ENCODE data around the gene SORCS2. TPM values are rescaled to one million over a fixed set of nuclear protein-coding genes. Genes with fewer than 3 reads are reported as not detected.

SORCS2 gene
- polyA plus RNA-seq, 1 donor (not counting 4 experiments of a cell fraction or from before 2014, with no cell fraction given): 0.09 TPM

- Histone ChIP-seq H3K9me1 (ENCODE audit: control insufficient read depth, extremely low read depth, insufficient read depth, low read length) (no peaks in the 10 kb centered on the region), H3K4me2 (ENCODE audit: control insufficient read depth, extremely low read depth, insufficient read depth, low read depth, low read length) (no peak overlapping the region), H3K27me3 (ENCODE audit: control insufficient read depth, extremely low read depth, insufficient read depth, low read length) (peaks cover 33% of the 10 kb centered on the region), H3K9ac (ENCODE audit: control insufficient read depth, extremely low read depth, insufficient read depth, low read length) (no peak overlapping the region), H3K79me2 (ENCODE audit: control insufficient read depth, insufficient read depth, low read length) (no peaks in the 10 kb centered on the region), H3K27ac (ENCODE audit: control insufficient read depth, insufficient read depth, low read length) (no peak overlapping the region), H3K9me3 (ENCODE audit: control insufficient read depth, low read depth, low read length) (no peaks in the 10 kb centered on the region), H3K4me3 (ENCODE audit: control insufficient read depth in 2 of 3, extremely low read depth in 1 of 3, insufficient read depth in 2 of 3, low read depth in 1 of 3, low read length in 3 of 3) (no peak overlapping the region), H3K4me1 (ENCODE audit: control insufficient read depth, extremely low read depth, insufficient read depth, low read length) (peaks cover 18% of the 10 kb centered on the region), H4K20me1 (ENCODE audit: control insufficient read depth, extremely low read depth, insufficient read depth, low read length) (no peaks in the 10 kb centered on the region), H2AFZ (ENCODE audit: control insufficient read depth, low read length) (no peak overlapping the region), H3K36me3 (ENCODE audit: control insufficient read depth in 2 of 2, extremely low read depth in 1 of 2, insufficient read depth in 2 of 2, low read length in 2 of 2) (no peaks in the 10 kb centered on the region)
- no peak for TF ChIP-seq CTCF (optimal IDR thresholded peaks at IDR 0.05 in 1 of 3, IDR thresholded peaks at IDR 0.05 in 1 of 3, conservative IDR thresholded peaks at IDR 0.05 in 1 of 3; ENCODE audit: extremely low read depth in 1 of 3, insufficient read depth in 2 of 3, low read length in 3 of 3)
- TF ChIP-seq EZH2 (IDR thresholded peaks at IDR 0.05; ENCODE audit: low read length): no peak
- DNase-seq (ENCODE audit: low read depth, low spot score) (no peak), FAIRE-seq (no peak)
- dilution Hi-C loops (cut with MboI; ENCODE audit: extremely low pct_ligation_motif_present, low sequenced_read_pairs): no loop called here
Measured at GRCh38 chr4:7395645-7396044, 203.3 kb downstream of the SORCS2 start.

- no peak overlapping the region for H3K27ac ChIP-seq (ENCODE audit: control insufficient read depth, insufficient read depth, low read length)
- H3K4me3 ChIP-seq (ENCODE audit: control insufficient read depth in 2 of 3, extremely low read depth in 1 of 3, insufficient read depth in 2 of 3, low read depth in 1 of 3, low read length in 3 of 3): no peak overlapping the region
- FAIRE-seq (no peak), DNase-seq (ENCODE audit: low read depth, low spot score) (no peak)
- no peaks in the 10 kb centered on the region for H4K20me1 ChIP-seq (ENCODE audit: control insufficient read depth, extremely low read depth, insufficient read depth, low read length)
- H2AFZ ChIP-seq (ENCODE audit: control insufficient read depth, low read length): no peak overlapping the region
- no peaks in the 10 kb centered on the region for H3K9me3 ChIP-seq (ENCODE audit: control insufficient read depth, low read depth, low read length)
- peaks cover 33% of the 10 kb centered on the region for H3K27me3 ChIP-seq (ENCODE audit: control insufficient read depth, extremely low read depth, insufficient read depth, low read length)
- no peaks in the 10 kb centered on the region for H3K79me2 ChIP-seq (ENCODE audit: control insufficient read depth, insufficient read depth, low read length)
- no peak overlapping the region for H3K9ac ChIP-seq (ENCODE audit: control insufficient read depth, extremely low read depth, insufficient read depth, low read length)
- TF ChIP-seq EZH2 (IDR thresholded peaks at IDR 0.05; ENCODE audit: low read length): no peak
- TF ChIP-seq CTCF (optimal IDR thresholded peaks at IDR 0.05 in 1 of 3, IDR thresholded peaks at IDR 0.05 in 1 of 3, conservative IDR thresholded peaks at IDR 0.05 in 1 of 3; ENCODE audit: extremely low read depth in 1 of 3, insufficient read depth in 2 of 3, low read length in 3 of 3): no peak
- H3K9me1 ChIP-seq (ENCODE audit: control insufficient read depth, extremely low read depth, insufficient read depth, low read length): no peaks in the 10 kb centered on the region
- dilution Hi-C loops (cut with MboI; ENCODE audit: extremely low pct_ligation_motif_present, low sequenced_read_pairs): no loop called here
- H3K4me2 ChIP-seq (ENCODE audit: control insufficient read depth, extremely low read depth, insufficient read depth, low read depth, low read length): no peak overlapping the region
- H3K36me3 ChIP-seq (ENCODE audit: control insufficient read depth in 2 of 2, extremely low read depth in 1 of 2, insufficient read depth in 2 of 2, low read length in 2 of 2): no peaks in the 10 kb centered on the region
- H3K4me1 ChIP-seq (ENCODE audit: control insufficient read depth, extremely low read depth, insufficient read depth, low read length): peaks cover 18% of the 10 kb centered on the region
Measured at GRCh38 chr4:7396186-7396910, 204.0 kb downstream of the SORCS2 start.

Measured in keratinocyte (primary cell).